WERI-Rb-1 (cell line): ENCODE measurements around the gene N4BP3.
A peak's percentile ranks its signal among the peaks of the same experiment; 100 is the strongest.

Experiments
- DNase-seq: peaks from one replicate; pipeline ENCODE4 v3.0.0-alpha.2; 2020
- H3K27ac ChIP-seq: fragments of 250-450 bp; sonication (Bioruptor Pico); 2 replicates; pipeline ENCODE4 v1.5.1; 2020; ENCODE audit warnings: mild to moderate bottlenecking, moderate library complexity
- H3K27me3 ChIP-seq: fragments of 250-450 bp; sonication (Bioruptor Pico); 2 replicates; pipeline ENCODE4 v1.5.1; 2021; ENCODE audit warnings: mild to moderate bottlenecking, low read depth, moderate library complexity; ENCODE audit not compliant: insufficient read depth, severe bottlenecking
- H3K36me3 ChIP-seq: fragments of 250-450 bp; sonication (Bioruptor Pico); 2 replicates; pipeline ENCODE4 v1.5.1; 2020; ENCODE audit warnings: mild to moderate bottlenecking, moderate library complexity
- H3K4me3 ChIP-seq: 2 replicates; pipeline ENCODE4 v1.5.1; 2011; ENCODE audit warnings: low read depth, mild to moderate bottlenecking, control low read depth, low read length
- H3K9me3 ChIP-seq: fragments of 250-450 bp; sonication (Bioruptor Pico); 2 replicates; pipeline ENCODE4 v1.5.1; 2021; ENCODE audit warnings: mild to moderate bottlenecking, moderate library complexity; ENCODE audit not compliant: severe bottlenecking
- CTCF ChIP-seq: IDR thresholded peaks from 2 replicates; pipeline ENCODE4 v1.5.1; 2011; ENCODE audit warnings: low read depth, mild to moderate bottlenecking, control low read depth, inconsistent platforms, low read length

Gene N4BP3

GRCh38 chr5:178152491-178153444 lies 39.4 kb downstream of the N4BP3 start:
- DNase-seq: peak; percentile 24
- H3K27ac ChIP-seq: peak overlapping the region; percentile 53
- no peak for TF ChIP-seq CTCF

GRCh38 chr5:178153530-178154340 lies 40.4 kb downstream of the N4BP3 start, which contains the start of gene NHP2:
Gene NHP2, minus strand, starts transcription at chr5:178153885. Its CDS starts 68 bp downstream, at chr5:178153817.
- H3K27ac ChIP-seq: peak within 1 kb of the TSS; percentile 53
- no peak for TF ChIP-seq CTCF
- H3K27me3 ChIP-seq: no peaks in the 10 kb centered on the region
- peak; percentile 94 for DNase-seq
- H3K36me3 ChIP-seq: peaks cover 8% of the 10 kb centered on the region
- H3K9me3 ChIP-seq: no peaks in the 10 kb centered on the region
- H3K4me3 ChIP-seq: peak within 1 kb of the TSS; percentile 72

More at GRCh38 chr5:178152491-178153444, 39.4 kb downstream of the N4BP3 start:
- no peaks in the 10 kb centered on the region for H3K9me3 ChIP-seq
- H3K27me3 ChIP-seq: no peaks in the 10 kb centered on the region
- H3K4me3 ChIP-seq: peak overlapping the region; percentile 72
- H3K36me3 ChIP-seq: peaks cover 14% of the 10 kb centered on the region

DNA sequence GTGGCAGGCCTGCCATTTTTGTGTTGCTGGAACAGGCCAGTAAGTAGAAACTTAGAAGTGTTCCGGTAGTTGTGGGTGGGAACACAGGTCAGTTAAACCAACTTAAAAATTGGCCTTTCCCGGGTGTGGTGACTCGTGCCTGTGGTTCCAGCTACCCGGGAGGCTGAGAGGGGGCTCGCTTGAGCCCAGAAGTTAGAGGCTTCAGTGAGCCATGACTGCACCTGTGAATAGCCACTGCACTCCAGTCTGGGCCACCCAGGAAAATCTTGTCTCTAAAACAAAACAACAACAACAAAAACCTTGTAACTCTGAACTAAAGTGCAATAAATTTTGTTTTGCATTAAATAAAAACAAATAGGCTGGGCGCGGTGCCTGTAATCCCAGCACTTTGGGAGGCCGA lies 41.7 kb downstream of the N4BP3 start:
- Histone ChIP-seq H3K27me3 (no peaks in the 10 kb centered on the region), H3K4me3 (no peak overlapping the region), H3K27ac (no peak overlapping the region), H3K9me3 (no peaks in the 10 kb centered on the region), H3K36me3 (peaks cover 5% of the 10 kb centered on the region)
- no peak for DNase-seq
- no peak for TF ChIP-seq CTCF

- H3K9me3 ChIP-seq: no peaks in the 10 kb centered on the region
- no peaks in the 10 kb centered on the region for H3K36me3 ChIP-seq
- H3K27me3 ChIP-seq: no peaks in the 10 kb centered on the region
- H3K4me3 ChIP-seq: no peak overlapping the region
- H3K27ac ChIP-seq: no peak overlapping the region
- TF ChIP-seq CTCF: no peak
- no peak for DNase-seq
Measured at GRCh38 chr5:178160176-178160575, 46.8 kb downstream of the N4BP3 start.

DNA sequence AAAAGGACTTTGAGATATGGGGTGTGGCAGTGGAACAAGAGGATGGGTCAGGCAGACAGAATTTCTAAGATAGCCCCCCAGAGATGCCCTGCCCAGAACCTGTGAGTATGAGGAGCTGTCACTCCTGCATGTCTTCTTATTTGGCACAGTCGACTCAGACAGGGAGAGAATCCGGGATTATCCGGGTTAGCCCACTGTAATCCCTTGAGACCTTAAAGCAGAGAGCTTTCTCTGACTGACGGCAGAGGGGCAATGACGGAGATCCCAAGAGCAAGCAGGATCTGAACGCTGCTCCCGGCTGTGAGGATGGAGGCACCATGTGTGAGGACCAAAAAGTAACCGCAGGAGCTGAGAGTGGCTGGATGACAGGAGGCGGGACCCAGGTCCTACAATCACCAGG lies 49.1 kb downstream of the N4BP3 start:
- Histone ChIP-seq H3K36me3 (no peaks in the 10 kb centered on the region), H3K27me3 (no peaks in the 10 kb centered on the region), H3K27ac (no peak overlapping the region), H3K9me3 (no peaks in the 10 kb centered on the region), H3K4me3 (no peak overlapping the region)
- TF ChIP-seq CTCF: no peak
- DNase-seq: peak; percentile 76
